Measurements from ENCODE around the gene FLNB. TPM values are rescaled to one million over a fixed set of nuclear protein-coding genes. Genes with fewer than 3 reads are reported as not detected.

FLNB gene
- polyA plus RNA-seq, 1 donor from 2014 or later = 10.3 TPM

- Histone ChIP-seq H3K9ac (ENCODE audit: low read length) (no peak overlapping the region), H3K4me3 (ENCODE audit: low read length) (no peak overlapping the region), H2AFZ (ENCODE audit: low read depth, low read length) (no peak overlapping the region), H3K9me2 (ENCODE audit: insufficient read depth, low read length) (no peaks in the 10 kb centered on the region), H3K27ac (ENCODE audit: low read length) (no peak overlapping the region), H3K36me3 (ENCODE audit: insufficient read depth, low read length) (no peaks in the 10 kb centered on the region), H4K20me1 (ENCODE audit: insufficient read depth) (no peaks in the 10 kb centered on the region), H3F3A (ENCODE audit: insufficient read depth, low read length, poor library complexity, severe bottlenecking) (no peaks in the 10 kb centered on the region), H3K27me3 (ENCODE audit: insufficient read depth, low read depth, low read length) (no peaks in the 10 kb centered on the region), H3K4me2 (ENCODE audit: low read length) (no peak overlapping the region), H3K79me2 (replicated peaks; ENCODE audit: insufficient read depth, low read length) (no peaks in the 10 kb centered on the region), H3K9me3 (ENCODE audit: low read length) (no peaks in the 10 kb centered on the region)
- TF ChIP-seq TAF1 (IDR thresholded peaks at IDR 0.05; ENCODE audit: low read depth) (no peak), EP300 (conservative IDR thresholded peaks at IDR 0.05; ENCODE audit: poor library complexity, severe bottlenecking) (no peak), MXI1 (conservative IDR thresholded peaks at IDR 0.05; ENCODE audit: poor library complexity, severe bottlenecking) (no peak), RAD21 (conservative IDR thresholded peaks at IDR 0.05) (no peak), POLR2AphosphoS5 (IDR thresholded peaks at IDR 0.05) (no peak), CTCF (IDR thresholded peaks at IDR 0.05; ENCODE audit: poor library complexity, severe bottlenecking) (no peak), SMC3 (conservative IDR thresholded peaks at IDR 0.05; ENCODE audit: poor library complexity) (no peak), EZH2 (IDR thresholded peaks at IDR 0.05; ENCODE audit: borderline replicate concordance, insufficient read depth, low read length, poor library complexity, severe bottlenecking) (no peak), REST (IDR thresholded peaks at IDR 0.05; ENCODE audit: borderline replicate concordance) (no peak)
Measured at GRCh38 chr3:58068122-58068809, 60.0 kb downstream of the FLNB start.

GRCh38 chr3:58071480-58071971 lies 63.3 kb downstream of the FLNB start:
- Histone ChIP-seq H4K20me1 (ENCODE audit: insufficient read depth) (no peaks in the 10 kb centered on the region), H3K9me3 (ENCODE audit: low read length) (no peaks in the 10 kb centered on the region), H2AFZ (ENCODE audit: low read depth, low read length) (no peak overlapping the region), H3K9me2 (ENCODE audit: insufficient read depth, low read length) (no peaks in the 10 kb centered on the region), H3F3A (ENCODE audit: insufficient read depth, low read length, poor library complexity, severe bottlenecking) (no peaks in the 10 kb centered on the region), H3K27me3 (ENCODE audit: insufficient read depth, low read depth, low read length) (no peaks in the 10 kb centered on the region), H3K4me2 (ENCODE audit: low read length) (no peak overlapping the region), H3K79me2 (replicated peaks; ENCODE audit: insufficient read depth, low read length) (no peaks in the 10 kb centered on the region), H3K9ac (ENCODE audit: low read length) (no peak overlapping the region), H3K27ac (ENCODE audit: low read length) (no peak overlapping the region), H3K4me3 (ENCODE audit: low read length) (no peak overlapping the region), H3K36me3 (ENCODE audit: insufficient read depth, low read length) (no peaks in the 10 kb centered on the region)
- no peak for TF ChIP-seq EZH2 (IDR thresholded peaks at IDR 0.05; ENCODE audit: borderline replicate concordance, insufficient read depth, low read length, poor library complexity, severe bottlenecking)
- no peak for TF ChIP-seq MXI1 (conservative IDR thresholded peaks at IDR 0.05; ENCODE audit: poor library complexity, severe bottlenecking)
- no peak for TF ChIP-seq TAF1 (IDR thresholded peaks at IDR 0.05; ENCODE audit: low read depth)
- no peak for TF ChIP-seq RAD21 (conservative IDR thresholded peaks at IDR 0.05)
- no peak for TF ChIP-seq EP300 (conservative IDR thresholded peaks at IDR 0.05; ENCODE audit: poor library complexity, severe bottlenecking)
- no peak for TF ChIP-seq CTCF (IDR thresholded peaks at IDR 0.05; ENCODE audit: poor library complexity, severe bottlenecking)
- no peak for TF ChIP-seq POLR2AphosphoS5 (IDR thresholded peaks at IDR 0.05)
- no peak for TF ChIP-seq SMC3 (conservative IDR thresholded peaks at IDR 0.05; ENCODE audit: poor library complexity)
- TF ChIP-seq REST (IDR thresholded peaks at IDR 0.05; ENCODE audit: borderline replicate concordance) = no peak
